K562 (cell line): Measurements from ENCODE around the gene ARHGEF4. TPM values are rescaled to one million over a fixed set of nuclear protein-coding genes. Genes with fewer than 3 reads are reported as not detected.

Experiments used
- ATAC-seq: fragments of 200-7000 bp; cut with Tn5 transposase; 3 replicates; pipeline ENCODE4 v1.9.1; 2020; ENCODE audit warnings: moderate library complexity
- BruUV-seq: library from RNA; stranded (reverse); fragments of 400-500 nt; replicated peaks from 2 replicates; lab custom pipeline; 2021; lab: Mats Ljungman, UMichigan
- CTCF ChIA-PET: fragments of 300-600 bp; formaldehyde crosslinking; extraction: SDS; loops from one replicate; lab custom pipeline; 2021; ENCODE audit warnings: low intra/inter-chr PET ratio; lab: Yijun Ruan, JAX
- POLR2A ChIA-PET: fragments of 300-600, 350-650 bp; sonication (Branson Sonifier 250); formaldehyde crosslinking; extraction: SDS; loops from one replicate; lab custom pipeline; 2021; ENCODE audit warnings: antibody characterized with exemption, inconsistent platforms; lab: Yijun Ruan, JAX
- DNase-seq, 4 experiments: peaks; one replicate each; pipeline versions ENCODE4 v3.0.0 to v3.0.0-alpha.2; 2011 to 2018; ENCODE audit warnings: low spot score in 3 of 4, mixed read lengths in 3 of 4; ENCODE audit errors: extremely low read depth in 1 of 4
- FAIRE-seq: peaks from 2 replicates; lab custom pipeline; 2011; peaks lifted over from hg19 to GRCh38; lab: Jason Lieb, UNC
- H2AFZ ChIP-seq: 2 replicates; pipeline ENCODE4 v1.6.0; 2011; ENCODE audit warnings: low read depth, low read length, control low read depth, inconsistent platforms
- H3K27ac ChIP-seq: fragments of 200-600 bp; 3 replicates; pipeline ENCODE4 v1.8.0; 2011; ENCODE audit warnings: low read depth, mild to moderate bottlenecking, control low read depth, inconsistent platforms, low read length, moderate library complexity, mixed read lengths; ENCODE audit errors: extremely low read depth
- H3K27me3 ChIP-seq, 2 experiments: fragments of 300-600 bp in 1 of 2; 2 replicates in 1 of 2; 3 replicates in 1 of 2; pipeline versions ENCODE4 v1.6.0 to v1.8.0; 2011; ENCODE audit warnings: inconsistent platforms in 2 of 2, low read length in 2 of 2, mild to moderate bottlenecking in 1 of 2, mixed read lengths in 1 of 2, moderate library complexity in 1 of 2; ENCODE audit not compliant: control insufficient read depth in 2 of 2, insufficient read depth in 2 of 2
- H3K36me3 ChIP-seq: fragments of 300-600 bp; 3 replicates; pipeline ENCODE4 v1.8.0; 2011; ENCODE audit warnings: mild to moderate bottlenecking, low read length, inconsistent platforms; ENCODE audit not compliant: control insufficient read depth, insufficient read depth
- H3K4me1 ChIP-seq, 2 experiments: fragments of 200-600 bp in 1 of 2; replicated peaks in 1 of 2; 2 replicates in 1 of 2; 3 replicates in 1 of 2; pipeline versions ENCODE4 v1.5.1 to v1.8.0; 2011; ENCODE audit warnings: inconsistent platforms in 2 of 2, low read length in 2 of 2, mild to moderate bottlenecking in 1 of 2, mixed read lengths in 1 of 2, moderate library complexity in 1 of 2; ENCODE audit not compliant: control insufficient read depth in 2 of 2, insufficient read depth in 2 of 2
- H3K4me2 ChIP-seq: 2 replicates; pipeline ENCODE4 v1.6.1; 2011; ENCODE audit warnings: low read length, control low read depth, inconsistent platforms, mixed read lengths; ENCODE audit not compliant: insufficient read depth
- H3K4me3 ChIP-seq: fragments of 200-600 bp; sonication (generic), shearing (Covaris generic); 2 replicates; pipeline ENCODE4 v1.5.1; 2016; ENCODE audit warnings: control low read depth, inconsistent platforms
- H3K79me2 ChIP-seq: fragments of 200-600 bp; 3 replicates; pipeline ENCODE4 v1.8.0; 2011; ENCODE audit warnings: low read length, inconsistent platforms; ENCODE audit not compliant: control insufficient read depth, insufficient read depth
- H3K9ac ChIP-seq, 2 experiments: 2 replicates each; pipeline versions ENCODE4 v1.6.0 to v1.6.1; 2011; ENCODE audit warnings: low read depth in 2 of 2, low read length in 2 of 2, control low read depth in 1 of 2, inconsistent platforms in 1 of 2, mild to moderate bottlenecking in 1 of 2, mixed read lengths in 1 of 2; ENCODE audit not compliant: insufficient read depth in 1 of 2
- H3K9me1 ChIP-seq: one replicate; pipeline ENCODE4 v1.6.0; 2011; ENCODE audit warnings: inconsistent platforms, mild to moderate bottlenecking, low read length, moderate library complexity; ENCODE audit not compliant: control insufficient read depth, insufficient read depth
- H3K9me3 ChIP-seq: replicated peaks from 2 replicates; pipeline ENCODE4 v1.5.1; 2011; ENCODE audit warnings: low read depth, low read length, inconsistent platforms; ENCODE audit not compliant: control insufficient read depth, insufficient read depth
- H4K20me1 ChIP-seq: replicated peaks from 2 replicates; pipeline ENCODE4 v1.6.1; 2011; ENCODE audit warnings: low read length, inconsistent platforms, mixed read lengths; ENCODE audit not compliant: control insufficient read depth, insufficient read depth
- DACH1 ChIP-seq: fragments of 450-650 bp; IDR thresholded peaks from 2 replicates; pipeline ENCODE4 v1.6.1; 2018; ENCODE audit not compliant: partially characterized antibody
- ETV5 ChIP-seq: sonication (generic); formaldehyde crosslinking; IDR thresholded peaks from 2 replicates; pipeline ENCODE4 v1.4.0; 2020; ENCODE audit warnings: low read depth, mild to moderate bottlenecking, missing genetic modification reagents
- IFI16 ChIP-seq: fragments of 250-450 bp; sonication (Bioruptor Pico); IDR thresholded peaks from 2 replicates; pipeline ENCODE4 v2.1.2; 2022; ENCODE audit warnings: mild to moderate bottlenecking, inconsistent platforms
- MCM2 ChIP-seq: fragments of 450-650 bp; IDR thresholded peaks from 2 replicates; pipeline ENCODE4 v1.6.1; 2017; ENCODE audit warnings: low read depth, mild to moderate bottlenecking
- PKNOX1 ChIP-seq: fragments of 450-650 bp; IDR thresholded peaks from 2 replicates; pipeline ENCODE4 v1.6.1; 2016
- PML ChIP-seq: IDR thresholded peaks from 2 replicates; pipeline ENCODE4 v1.6.1; 2012; ENCODE audit warnings: low read length, inconsistent platforms
- RBFOX2 ChIP-seq: fragments of 200-400 bp; formaldehyde crosslinking; IDR thresholded peaks from 2 replicates; pipeline ENCODE4 v1.6.1; 2017; ENCODE audit warnings: low read depth, mild to moderate bottlenecking, low read length, moderate library complexity
- RNF2 ChIP-seq: sonication (generic); IDR thresholded peaks from 2 replicates; pipeline ENCODE4 v1.6.1; 2016
- ZNF696 ChIP-seq: fragments of 250-450 bp; sonication (Bioruptor Pico); conservative IDR thresholded peaks from 2 replicates; pipeline ENCODE4 v1.4.0; 2020; ENCODE audit warnings: mild to moderate bottlenecking, moderate library complexity
- WGBS: fragments of 100-300 bp; shearing (Covaris generic); methylation state at CpG from one replicate; pipeline ENCODE4 v1.1.6; 2016; ENCODE audit warnings: low coverage, mixed read lengths; ENCODE audit not compliant: insufficient coverage; ENCODE audit errors: missing lambda C conversion rate; 5-methylcytosine and 5-hydroxymethylcytosine counted together
- in situ Hi-C: fragments of 300-500 bp; cut with MboI; formaldehyde crosslinking; loops from 4 replicates; pipeline ENCODE4 v1.15.0; 2018; ENCODE audit warnings: inconsistent platforms, mixed read lengths
- intact Hi-C: fragments of 100-400 bp; cut with micrococcal nuclease; formaldehyde crosslinking; loops from 2 replicates; pipeline ENCODE4 v1.14.2; 2022
- polyA plus RNA-seq, 8 experiments: library from polyadenylated mRNA; depleted of rRNA in 4 of 8; stranded (reverse) in 5 of 8; unstranded in 3 of 8; fragments of >200 nt; fragmentation: Nextera tagmentation in 2 of 8; fragmentation: Illumina TruSeq in 1 of 8; extraction: Ambion mirVana in 2 of 8; extraction: Trizol in 1 of 8; gene quantifications; 2 replicates each; pipeline versions ENCODE4 v1.2.1 to v1.2.3, GENCODE V29; 2011 to 2014; ENCODE audit warnings: inconsistent platforms in 1 of 8, missing spikeins in 1 of 8
- total RNA-seq, 7 experiments: library from RNA; depleted of rRNA in 6 of 7; stranded (reverse); fragments of >200 nt in 6 of 7; fragmentation: Illumina TruSeq in 2 of 7; extraction: Trizol in 2 of 7; gene quantifications; 2 replicates each; pipeline versions ENCODE4 v1.2.1 to v1.2.3, GENCODE V29; 2011 to 2021; ENCODE audit warnings: low replicate concordance in 1 of 7

Gene ARHGEF4
- total and polyA plus RNA-seq, 9 of the 15 experiments (the other 6 are each of a cell fraction or from before 2014, with no cell fraction given), result not detected

DNA sequence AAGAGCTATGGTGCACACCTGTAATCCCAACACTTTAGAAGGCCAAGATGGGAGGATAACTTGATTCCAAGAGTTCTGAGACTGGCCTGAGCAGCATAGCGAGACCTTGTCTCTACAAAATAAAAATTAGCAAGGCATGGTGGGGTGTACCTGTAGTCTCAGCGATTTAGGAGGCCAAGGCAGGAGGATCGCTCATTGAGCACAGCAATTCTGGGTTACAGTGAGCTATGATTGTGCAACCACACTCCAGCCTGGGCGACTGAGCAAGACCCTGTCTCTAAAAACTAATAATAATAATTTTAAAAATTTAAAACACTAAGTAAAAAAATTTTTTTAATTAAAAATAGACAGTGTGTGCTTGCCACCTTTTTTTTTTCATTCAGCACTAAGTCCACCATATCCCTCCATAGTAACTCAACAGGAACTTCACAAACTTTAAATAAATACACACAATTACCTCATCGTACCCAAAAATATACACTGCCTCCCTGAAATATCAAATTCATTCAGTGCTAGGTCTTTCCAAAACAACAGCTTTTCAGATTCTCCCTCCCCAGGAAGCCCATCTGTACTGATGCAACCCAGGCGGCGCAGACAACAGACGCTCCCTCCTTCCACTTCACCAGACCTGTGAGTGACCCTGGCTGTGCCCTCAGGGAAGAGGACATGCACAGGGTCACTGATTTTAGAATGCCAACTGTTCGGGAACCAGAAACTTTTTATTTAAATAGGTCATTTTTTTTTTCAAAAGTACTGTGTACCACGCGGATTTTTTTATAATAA, 227.0 kb downstream of the ARHGEF4 start:
- 96% methylated on average over 11 of the region's 11 CpGs for WGBS
- Histone ChIP-seq H2AFZ (no peak overlapping the region), H3K4me2 (no peak overlapping the region), H3K27me3 (no peaks in the 10 kb centered on the region), H3K79me2 (peaks cover 85% of the 10 kb centered on the region), H3K9me1 (no peaks in the 10 kb centered on the region), H3K9me3 (no peaks in the 10 kb centered on the region), H3K4me3 (no peak overlapping the region), H3K9ac (no peak overlapping the region; a peak in 1 of 4 replicates), H3K4me1 (no peaks in the 10 kb centered on the region), H4K20me1 (peaks cover 7% of the 10 kb centered on the region), H3K36me3 (peaks cover 77% of the 10 kb centered on the region), H3K27ac (no peak overlapping the region)
- FAIRE-seq, result no peak
- no peak for ATAC-seq
- in situ Hi-C loops (no loop called here), intact Hi-C loops (no loop called here)
- no peak for TF ChIP-seq IFI16
- TF ChIP-seq RBFOX2, result no peak
- no peak for TF ChIP-seq MCM2
- TF ChIP-seq ZNF696 (CRISPR knock-in tag), result no peak
- TF ChIP-seq PML, result no peak
- TF ChIP-seq RNF2, result no peak
- no peak for TF ChIP-seq DACH1
- no peak for TF ChIP-seq ETV5
- TF ChIP-seq PKNOX1, result no peak
- ChIA-PET POLR2A (interaction anchor here (0.6 to 1.0 kb wide), 3 partner anchors 8 to 1474 kb away, joined by 3 to 4 read pairs (median 4); no protein-coding TSS in a partner anchor), CTCF (no interaction called here)
- no peak for DNase-seq
- no TSS peak for BruUV-seq
